Renal cortex interstitium (tissue), 3 donors: ENCODE data around the gene AQP1. TPM values are rescaled to one million over a fixed set of nuclear protein-coding genes. Genes with fewer than 3 reads are reported as not detected.

Experiments used
- polyA plus RNA-seq, 3 donors: library from polyadenylated mRNA; unstranded; fragments of 120-200 nt; gene quantifications; one replicate each; pipeline ENCODE4 v1.2.1, GENCODE V29; 2013; ENCODE audit not compliant: insufficient read length in 3 of 3

The AQP1 gene
- polyA plus RNA-seq, 3 donors = 200 to 225 (median 222) TPM

Other genes starting within 250 kb of the AQP1 start
- under 1 TPM in 2 of 3 donors, not detected in 1; 0.13 to 0.20 TPM for gene CRHR2, start 229.4 kb upstream of the AQP1 start, polyA plus RNA-seq
- 1 to 10 TPM in 2 of 3 donors, under 1 TPM in 1; 0.86 to 2.0 (median 1.4) TPM for gene INMT, start 159.7 kb upstream of the AQP1 start, polyA plus RNA-seq
- 10 to 100 TPM; 11.3 to 26.9 (median 11.5) TPM for gene MINDY4, start 140.4 kb upstream of the AQP1 start, polyA plus RNA-seq
- under 1 TPM; 0.14 to 0.29 (median 0.15) TPM for gene GHRHR, start 52.1 kb downstream of the AQP1 start, polyA plus RNA-seq
- 1 to 10 TPM in 1 of 3 donors, under 1 TPM in 2; 0.74 to 1.5 (median 0.93) TPM for gene ADCYAP1R1, start 140.5 kb downstream of the AQP1 start, polyA plus RNA-seq